Left renal cortex interstitium (tissue), 4 donors: Measurements from ENCODE around the gene LHX8. TPM values are rescaled to one million over a fixed set of nuclear protein-coding genes. Genes with fewer than 3 reads are reported as not detected.
"Not testable (repeated sequence)": the region's sequence is repeated elsewhere in the genome, so short reads cannot be mapped to it uniquely, and the experiment has no call there.

Source experiments
- DNase-seq, 4 donors: peaks; one replicate each; pipeline ENCODE4 v3.0.0-alpha.2; 2013; ENCODE audit warnings: low read depth in 4 of 4, low spot score in 2 of 4, missing footprints in 1 of 4
- polyA plus RNA-seq, 4 donors: library from polyadenylated mRNA; unstranded; fragments of 120-200 nt; gene quantifications; one replicate each; pipeline ENCODE4 v1.2.1, GENCODE V29; 2013; ENCODE audit not compliant: insufficient read length in 4 of 4

The LHX8 gene
- polyA plus RNA-seq = not detected

DNA sequence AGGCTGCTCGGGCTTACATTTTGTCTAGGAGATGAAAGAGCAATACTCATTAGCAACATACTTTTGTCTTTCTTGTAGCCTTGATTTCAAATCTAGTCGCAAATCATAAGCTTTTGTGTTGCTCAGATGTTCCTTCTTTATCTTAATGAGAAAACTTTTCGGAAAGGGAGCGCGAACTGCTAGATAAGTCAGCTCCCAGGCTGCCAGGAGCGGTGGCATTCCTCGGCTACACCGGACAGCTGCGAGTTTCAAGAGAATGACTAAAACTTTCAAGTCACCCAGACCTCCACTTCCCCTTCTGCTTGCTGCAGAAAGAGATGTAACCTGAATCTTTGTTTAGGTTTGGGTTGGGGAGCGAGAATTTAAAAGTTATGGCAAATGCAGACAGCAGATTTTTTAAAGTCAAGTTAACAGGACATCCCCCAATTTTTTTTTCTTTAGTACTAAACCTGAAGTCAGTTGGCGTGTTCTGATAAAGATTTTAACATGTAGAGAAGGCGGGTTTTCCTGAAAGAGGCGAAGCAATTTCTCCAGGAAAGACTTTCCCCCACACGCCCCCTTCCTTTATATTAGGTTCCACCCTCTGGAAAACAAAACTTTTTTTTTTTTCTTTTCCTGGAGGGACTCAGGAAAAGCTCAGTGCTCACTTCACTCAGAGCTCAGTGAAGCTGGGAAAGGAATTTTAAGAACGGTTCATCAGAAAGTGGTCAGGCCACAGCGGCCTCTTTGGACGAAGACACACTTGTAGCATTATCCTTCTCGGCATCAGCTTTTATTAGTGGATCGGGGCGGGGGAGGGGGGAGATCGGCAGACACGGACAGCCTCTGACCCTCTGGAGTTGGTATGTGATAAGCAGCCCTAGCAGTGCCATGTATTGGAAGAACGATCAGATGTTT, at the start of gene LHX8:
LHX8 (plus strand) TSS at position 639 of the 897 bp plus-strand sequence. CDS start 2,227 bp downstream, outside the sequence.
- DNase-seq = no peak

DNA sequence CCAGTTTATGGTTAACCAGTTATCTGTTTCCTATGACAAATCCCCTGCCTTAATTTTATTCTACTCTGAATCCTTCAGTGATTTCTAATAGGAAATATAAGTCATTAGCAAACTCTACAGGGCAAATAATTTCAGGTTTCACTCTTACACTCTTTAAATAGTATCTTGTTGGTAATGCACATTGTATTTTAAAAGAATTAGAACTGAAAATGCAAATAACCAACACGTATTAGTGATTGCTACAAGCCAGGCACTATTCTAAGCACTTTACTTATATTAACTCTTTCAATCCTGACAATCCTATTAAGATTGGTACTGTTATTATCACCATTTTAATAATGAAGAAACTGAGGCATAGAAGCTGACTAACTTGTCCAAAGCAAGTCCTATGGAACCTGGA, 48.3 kb upstream of the LHX8 start:
- no peak for DNase-seq

DNA sequence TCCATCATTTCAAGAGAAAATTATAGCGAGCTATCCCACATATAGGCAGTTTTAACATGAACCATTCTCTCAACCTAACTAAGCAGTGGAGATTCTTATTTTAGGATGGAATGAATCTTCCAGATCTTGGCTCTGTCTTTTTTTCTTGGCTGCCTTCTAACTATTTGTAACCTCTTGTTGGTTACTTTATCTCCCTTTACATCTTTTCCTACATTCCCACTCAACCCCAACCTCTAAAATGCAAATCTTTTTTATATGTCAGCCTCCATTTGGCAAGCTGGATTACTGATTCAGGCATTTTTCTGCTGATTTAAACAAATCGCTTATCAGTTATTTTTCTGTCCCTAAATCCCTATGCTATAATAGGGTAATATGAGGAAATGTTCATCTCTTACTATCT, 46.9 kb upstream of the LHX8 start:
- no peak for DNase-seq

DNA sequence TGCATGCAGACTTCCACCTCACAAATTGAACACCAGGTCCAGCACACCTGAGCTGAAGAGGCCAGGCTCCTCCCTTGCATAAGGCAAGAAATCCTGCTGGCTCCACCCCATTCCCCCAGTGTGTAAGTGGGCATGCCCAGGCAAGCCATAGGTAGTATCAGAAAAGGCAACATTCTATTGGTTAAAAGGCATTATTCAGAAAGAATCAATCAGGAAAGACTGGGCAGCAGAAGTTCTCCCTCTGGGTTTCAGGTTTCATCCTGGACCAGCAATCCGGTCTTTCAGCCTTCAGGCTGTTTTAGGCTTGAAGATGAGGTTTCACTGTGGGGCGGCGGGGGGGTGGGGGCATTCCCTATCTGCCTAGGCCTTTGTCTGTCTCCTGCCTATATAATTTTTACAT, 42.0 kb upstream of the LHX8 start:
- no peak for DNase-seq

DNA sequence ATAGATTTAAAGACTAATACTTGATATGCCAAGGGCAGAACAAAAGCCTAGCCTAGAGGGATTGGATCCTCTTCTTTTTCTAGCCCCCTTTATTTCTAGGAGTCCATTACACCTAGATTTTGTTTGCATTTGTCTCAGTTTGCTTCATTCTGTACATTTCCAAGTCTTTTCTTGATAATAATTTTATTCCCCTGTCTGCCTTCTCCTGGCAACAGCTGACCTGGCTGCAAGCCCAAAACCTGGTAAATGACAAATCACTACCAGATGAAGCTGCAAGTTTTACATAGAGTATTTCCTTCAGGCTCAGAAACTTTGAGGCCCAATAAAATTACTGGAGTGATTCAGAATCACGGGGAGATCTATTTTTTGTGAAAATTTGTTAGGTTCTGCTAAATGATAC, 36.5 kb upstream of the LHX8 start:
- DNase-seq = no peak

DNA sequence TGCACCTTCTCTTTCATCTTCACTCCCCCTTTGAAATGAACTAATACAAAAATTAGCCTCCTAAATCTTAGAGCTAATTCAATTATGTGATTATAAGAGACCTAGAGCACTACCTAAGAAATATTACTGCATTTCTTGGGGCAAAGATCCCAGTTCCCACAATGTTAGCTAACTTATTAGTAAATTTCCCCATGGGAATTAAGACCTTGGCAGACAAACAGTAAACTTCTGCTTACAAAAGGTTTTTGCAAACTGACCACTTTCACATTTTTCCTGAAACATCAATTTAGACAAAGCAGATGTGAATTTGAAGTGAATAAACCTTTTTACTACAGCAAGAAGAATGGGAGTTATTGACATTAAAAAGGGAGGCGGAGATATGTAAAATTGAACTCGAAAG, 34.6 kb upstream of the LHX8 start:
- DNase-seq = no peak

DNA sequence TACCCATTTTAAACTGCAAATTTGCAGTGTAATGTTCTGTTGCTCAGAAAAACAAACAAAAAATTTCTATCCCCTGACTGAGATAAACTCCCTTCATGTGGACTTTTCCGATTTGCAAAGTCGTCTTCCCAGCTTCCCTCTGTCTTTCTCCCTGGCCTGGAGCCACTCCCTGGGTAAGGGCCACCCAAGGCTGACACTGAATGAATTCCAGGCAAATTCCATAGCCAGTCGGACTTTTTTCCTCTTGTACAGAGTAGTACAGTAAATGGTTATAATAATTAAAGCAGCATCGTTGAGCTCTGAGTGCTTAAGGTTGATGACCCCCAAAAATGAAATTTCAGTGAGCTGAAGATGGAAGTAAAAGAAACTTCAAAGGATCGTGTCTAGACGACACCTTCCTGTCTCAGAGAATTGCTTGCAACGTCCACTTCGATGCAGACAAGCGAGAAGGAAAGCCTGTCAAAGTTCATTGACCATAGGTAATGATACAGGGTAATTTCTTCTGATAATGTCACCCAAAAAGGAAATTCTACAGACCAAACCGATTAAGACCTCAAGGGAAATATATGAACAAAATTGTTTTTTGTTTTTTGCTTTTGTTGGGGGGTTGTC, 33.6 kb upstream of the LHX8 start:
- DNase-seq = no peak

DNA sequence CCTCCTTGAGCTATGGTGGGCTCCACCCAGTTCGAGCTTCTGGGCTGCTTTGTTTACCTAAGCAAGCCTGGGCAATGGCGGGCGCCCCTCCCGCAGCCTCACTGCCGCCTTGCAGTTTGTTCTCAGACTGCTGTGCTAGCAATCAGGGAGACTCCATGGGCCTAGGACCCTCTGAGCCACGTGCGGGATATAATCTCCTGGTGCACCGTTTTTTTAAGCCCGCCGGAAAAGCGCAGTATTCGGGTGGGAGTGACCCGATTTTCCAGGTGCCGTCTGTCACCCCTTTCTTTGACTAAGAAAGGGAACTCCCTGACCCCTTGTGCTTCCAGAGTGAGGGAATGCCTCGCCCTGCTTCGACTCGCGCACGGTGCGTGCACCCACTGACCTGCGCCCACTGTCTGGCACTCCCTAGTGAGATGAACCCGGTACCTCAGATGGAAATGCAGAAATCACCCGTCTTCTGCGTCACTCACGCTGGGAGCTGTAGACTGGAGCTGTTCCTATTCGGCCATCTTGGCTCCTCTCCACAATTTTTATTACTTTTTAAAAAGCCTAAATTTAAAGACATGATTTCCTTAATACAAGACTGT, 21.7 kb upstream of the LHX8 start:
- not testable (repeated sequence) for DNase-seq

DNA sequence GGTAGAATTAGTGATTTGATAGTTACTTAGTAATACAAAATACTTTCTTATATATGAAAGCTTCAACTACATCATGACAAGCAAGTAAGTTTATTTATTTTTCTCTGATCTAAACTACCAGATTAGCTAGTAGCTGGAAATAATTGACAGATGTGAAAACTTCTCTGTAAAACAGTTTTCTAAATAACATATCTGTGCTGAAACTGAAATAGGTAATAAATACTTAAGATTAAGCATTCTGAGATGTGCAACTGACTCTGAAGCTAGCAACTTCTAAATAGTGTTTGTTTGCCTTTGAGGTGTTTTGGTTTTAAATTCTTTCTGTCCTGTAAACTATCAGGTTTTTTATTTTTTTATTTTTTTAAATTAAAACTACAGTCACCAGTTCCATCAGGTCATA, 18.5 kb upstream of the LHX8 start:
- no peak for DNase-seq

DNA sequence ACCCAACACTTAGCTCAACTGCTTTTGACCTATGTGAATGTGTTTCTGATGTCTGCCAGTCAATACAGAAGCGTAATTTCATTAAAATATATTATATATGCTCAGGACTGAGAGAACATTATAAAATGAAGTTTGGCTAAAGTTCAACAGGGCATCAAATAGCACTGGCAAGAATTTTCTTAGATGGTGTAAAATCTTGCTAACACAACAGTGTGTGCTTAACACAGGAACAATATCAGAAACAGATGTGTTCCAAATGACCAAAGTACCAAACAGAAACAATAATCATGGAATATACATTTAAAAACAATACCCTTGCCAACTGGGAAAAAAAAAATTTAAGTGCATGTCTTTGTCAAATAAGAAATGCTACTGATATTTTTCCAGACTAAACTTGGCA, 10.4 kb upstream of the LHX8 start:
- DNase-seq = no peak

DNA sequence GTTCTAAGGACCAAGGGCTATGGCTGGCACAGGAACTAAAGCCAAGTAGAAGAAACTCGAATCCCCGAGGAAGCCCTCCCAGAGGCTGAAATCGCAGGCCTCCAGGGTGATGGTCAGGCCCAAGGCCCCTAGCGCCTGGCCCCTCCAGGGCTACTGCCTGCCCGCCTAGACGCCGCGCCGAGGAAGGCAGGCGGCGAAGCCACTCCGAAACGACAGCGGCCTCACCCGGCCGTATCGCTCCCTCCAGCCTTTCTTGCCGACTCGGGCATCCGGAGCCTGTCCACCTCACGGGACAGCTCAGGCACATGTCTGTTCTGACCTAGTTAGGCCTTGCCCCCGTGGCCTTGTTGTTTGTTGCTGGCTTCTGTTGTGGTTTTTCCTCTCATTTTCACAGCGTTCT, 9.7 kb upstream of the LHX8 start:
- DNase-seq = no peak

DNA sequence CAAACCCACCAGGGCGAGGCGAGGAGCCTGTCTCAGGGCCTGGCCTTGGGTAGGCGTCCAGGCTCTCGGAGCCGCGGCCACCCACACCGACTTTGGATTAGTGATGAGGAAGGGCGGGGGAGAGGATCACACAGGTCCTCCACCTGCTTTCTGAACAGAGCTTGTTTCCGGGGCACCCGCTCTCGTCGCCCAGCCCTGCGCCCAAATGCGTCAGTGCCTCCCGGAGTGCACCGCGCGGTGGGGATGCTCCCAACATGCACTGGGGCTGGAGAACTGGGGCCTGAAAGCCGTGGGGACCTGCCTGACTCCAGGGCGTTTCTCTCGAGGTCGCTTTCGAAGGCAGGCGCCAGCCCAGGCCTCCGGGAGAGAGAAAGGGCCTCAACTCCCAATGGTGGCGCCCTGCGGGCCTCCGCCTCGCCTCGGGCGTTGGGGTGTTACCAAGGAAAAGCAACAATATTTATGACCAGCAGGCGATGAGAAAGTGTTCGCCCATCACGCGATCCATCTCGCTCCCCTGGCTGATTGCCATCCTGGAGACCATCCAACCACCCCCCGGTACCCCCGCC, 8.9 kb upstream of the LHX8 start:
- DNase-seq = no peak

DNA sequence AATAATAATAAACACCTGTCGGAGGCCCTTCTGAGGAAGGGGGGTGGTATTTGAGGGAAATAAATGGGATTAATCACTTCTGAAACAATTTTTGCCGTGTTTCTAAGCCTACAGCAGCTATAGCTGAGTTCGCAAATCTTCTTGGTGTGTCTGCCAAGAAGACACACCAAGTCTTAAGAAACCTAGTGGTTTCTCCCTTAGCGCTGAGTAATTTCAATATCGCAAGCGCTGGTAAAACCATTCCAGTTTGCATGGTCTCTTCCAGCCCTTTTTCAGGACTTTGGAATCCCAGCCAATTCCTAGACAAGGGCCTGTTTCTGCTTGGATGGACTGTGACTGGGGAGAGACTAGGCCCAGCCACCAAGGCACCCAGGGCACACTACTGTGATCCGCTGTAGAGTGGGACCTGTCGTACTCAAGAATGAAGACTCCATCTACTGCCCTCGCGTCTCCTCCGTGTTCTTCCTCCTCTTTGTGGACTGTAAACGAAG, 7.5 kb upstream of the LHX8 start:
- no peak for DNase-seq

DNA sequence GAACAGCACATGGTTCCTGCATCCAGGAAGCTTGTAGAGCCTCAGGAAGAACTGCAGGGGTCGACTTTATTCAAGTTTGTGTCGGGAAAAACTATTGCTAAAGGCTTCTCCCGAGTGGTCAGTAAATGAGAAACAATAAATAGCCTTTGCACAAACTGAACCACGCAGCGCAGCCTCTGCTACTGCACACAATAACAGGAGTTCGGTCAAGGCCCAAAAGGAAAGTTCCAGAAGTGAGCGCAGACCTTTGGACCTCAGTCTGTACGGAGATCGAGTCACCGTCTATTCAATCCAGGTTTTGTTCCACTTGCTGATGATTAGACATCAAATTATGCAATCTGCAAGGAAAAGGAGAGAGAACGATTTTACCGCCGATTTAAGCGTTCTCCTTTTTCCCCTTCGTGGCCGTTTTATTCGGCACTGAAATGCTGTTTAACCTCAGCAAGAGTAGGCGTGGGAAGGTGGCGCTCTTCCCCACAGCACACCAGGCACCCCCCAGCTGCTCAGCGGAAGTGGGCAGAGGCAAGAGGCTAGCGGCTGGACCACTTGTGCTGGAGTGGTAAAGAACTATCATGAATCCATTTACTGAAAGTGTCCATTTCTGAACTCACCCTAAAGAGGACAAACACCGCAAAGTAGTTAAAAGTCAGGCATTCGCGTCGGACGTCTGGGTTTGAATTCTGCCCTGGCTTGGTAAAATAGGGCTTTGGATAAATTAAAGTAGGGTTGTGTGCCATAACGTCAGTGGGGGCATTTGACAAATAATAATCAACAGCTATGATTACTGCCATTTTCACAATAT, 6.1 kb upstream of the LHX8 start:
- DNase-seq = no peak

DNA sequence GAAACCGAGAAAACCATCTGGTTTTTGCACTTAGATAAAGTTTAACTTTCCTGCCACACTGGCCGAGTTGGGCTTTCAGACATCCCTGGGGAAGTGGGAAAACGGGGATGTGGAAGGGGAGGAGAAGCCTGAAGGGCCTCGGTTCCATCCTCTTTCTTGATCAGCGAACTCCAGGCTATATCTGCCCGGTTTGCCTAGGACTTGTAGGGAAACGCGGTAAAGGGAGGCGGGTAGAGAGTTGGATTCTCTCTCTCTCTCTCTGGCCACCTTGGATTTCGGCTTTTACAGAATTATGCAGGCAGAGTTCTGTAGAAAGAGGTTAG, 4.6 kb upstream of the LHX8 start:
- no peak for DNase-seq

DNA sequence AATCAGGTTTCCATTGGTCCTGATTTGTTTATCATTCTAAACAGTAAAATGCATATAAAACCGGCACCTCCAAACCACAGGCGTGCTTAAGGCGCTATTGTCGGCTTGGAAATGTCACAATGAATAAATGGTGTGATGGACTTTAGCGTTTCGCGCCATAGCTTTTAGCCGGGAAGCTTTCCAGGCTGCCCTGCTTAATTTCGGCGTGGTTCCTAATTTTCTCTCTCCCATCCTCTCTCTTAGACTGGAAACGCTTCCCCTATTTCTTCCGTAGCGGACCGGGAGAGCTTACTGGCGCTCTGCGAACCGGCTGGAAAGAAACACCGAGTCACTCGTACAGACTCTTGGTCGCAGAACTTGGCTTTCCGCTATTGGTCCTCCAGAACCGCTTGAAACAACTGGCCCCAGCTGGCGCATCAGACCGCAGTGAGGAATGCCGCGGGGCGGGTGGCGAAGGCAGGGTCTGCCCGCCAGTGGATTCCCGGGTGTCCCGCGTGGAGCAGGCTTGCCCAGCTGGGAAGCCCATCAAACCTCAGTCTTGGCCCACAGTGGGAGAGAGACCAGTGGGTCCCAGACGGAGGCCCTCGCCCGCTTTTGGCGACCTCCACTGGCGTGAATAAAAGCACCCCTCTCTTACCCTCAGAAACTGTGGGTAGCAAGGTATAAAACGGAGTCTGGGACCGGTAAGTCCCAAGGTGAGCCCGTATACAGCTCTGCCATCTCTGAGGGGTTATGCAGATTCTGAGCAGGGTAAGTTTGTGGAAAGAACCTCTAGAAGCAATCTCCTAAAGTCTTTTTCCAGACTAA, 4.0 kb upstream of the LHX8 start:
- no peak for DNase-seq

DNA sequence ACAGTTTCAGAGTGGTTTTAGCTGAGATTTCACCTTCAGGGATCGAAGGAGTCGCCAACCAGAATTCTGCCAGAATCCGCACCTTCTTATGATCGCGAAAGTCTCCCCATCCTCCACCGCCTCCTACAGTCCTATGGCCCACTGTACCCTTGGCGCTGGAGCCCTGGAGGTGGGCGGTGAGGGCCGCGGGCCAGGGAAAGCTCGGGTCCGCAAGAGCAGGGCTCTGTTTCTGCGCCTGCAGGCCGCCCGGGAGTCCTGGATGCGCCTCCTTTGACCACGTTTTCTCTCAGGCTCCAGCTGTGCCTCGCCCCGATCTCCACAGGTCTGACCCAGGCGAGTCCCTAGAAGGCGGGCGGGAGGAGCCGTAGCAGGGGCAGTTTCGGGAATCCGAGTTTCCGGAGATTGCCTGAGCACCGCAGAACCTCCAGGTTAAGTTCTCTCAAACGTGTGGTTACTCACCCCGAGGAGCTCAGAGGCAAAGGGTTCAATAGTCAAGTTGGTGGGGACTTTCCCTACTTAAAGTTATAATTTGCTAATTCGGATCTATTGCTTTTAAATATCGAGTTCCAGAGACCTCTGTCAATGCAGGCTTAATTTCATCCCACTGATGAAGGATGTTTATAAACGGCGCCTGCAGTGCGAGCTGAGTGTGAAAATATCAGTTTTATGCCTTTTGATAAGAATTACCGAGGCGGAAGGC, 3.2 kb upstream of the LHX8 start:
- DNase-seq = no peak

DNA sequence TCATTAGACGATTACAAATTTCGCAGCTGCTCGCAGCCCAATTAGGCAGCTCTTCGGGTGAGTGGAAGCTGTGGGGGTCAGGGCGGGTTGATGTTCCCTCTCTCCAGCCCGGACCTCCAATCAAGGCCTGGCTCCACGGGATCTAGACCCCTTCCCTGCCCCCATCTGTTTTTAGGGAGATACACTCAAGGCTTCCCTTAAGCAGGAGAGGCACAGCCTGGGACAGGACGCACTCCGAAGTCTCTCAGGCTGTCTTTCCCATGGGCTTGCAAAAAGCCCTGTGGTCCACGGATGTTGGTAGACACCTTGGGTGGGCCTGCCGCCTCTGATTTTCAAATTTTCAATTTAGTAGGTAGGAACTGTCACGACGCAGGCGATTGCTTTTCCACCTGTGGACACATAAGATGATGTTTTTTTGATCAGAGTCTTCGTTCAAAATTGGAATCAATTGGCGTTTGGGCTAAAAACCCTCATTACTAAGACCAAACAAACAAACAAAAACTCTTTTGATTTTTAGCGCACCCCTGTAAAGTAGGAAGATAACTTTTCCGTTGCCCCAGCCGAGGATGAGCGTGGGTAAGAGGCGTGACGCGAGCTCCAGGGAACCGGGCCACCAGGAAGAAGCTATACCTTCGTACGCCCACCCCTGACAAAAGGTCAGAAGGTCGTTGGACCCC, 2.5 kb upstream of the LHX8 start:
- no peak for DNase-seq
